Medulla oblongata (tissue), 1 donor: ENCODE results near the gene PARD3.

Experiments
- DNase-seq: peaks from one replicate; pipeline ENCODE4 v3.0.0-alpha.2; 2015; ENCODE audit errors: extremely low spot score

PARD3 gene

GRCh38 chr10:34256216-34256615, 558.9 kb downstream of the PARD3 start:
- no peak for DNase-seq

- no peak for DNase-seq
Observed at GRCh38 chr10:34255035-34255434, 560.1 kb downstream of the PARD3 start.

- DNase-seq: no peak
Observed at GRCh38 chr10:34254596-34254995, 560.5 kb downstream of the PARD3 start.

GRCh38 chr10:34252111-34252510, 563.0 kb downstream of the PARD3 start:
- DNase-seq: no peak

- DNase-seq: no peak
Observed at GRCh38 chr10:34251177-34251576, 563.9 kb downstream of the PARD3 start.

GRCh38 chr10:34250722-34251121, 564.4 kb downstream of the PARD3 start:
- no peak for DNase-seq

GRCh38 chr10:34249634-34250033, 565.5 kb downstream of the PARD3 start:
- DNase-seq: no peak

- no peak for DNase-seq
Observed at GRCh38 chr10:34247560-34247959, 567.5 kb downstream of the PARD3 start.

- no peak for DNase-seq
Observed at GRCh38 chr10:34244756-34245484, 570.2 kb downstream of the PARD3 start.

GRCh38 chr10:34241226-34242000, 573.7 kb downstream of the PARD3 start:
- DNase-seq: no peak

- no peak for DNase-seq
Observed at GRCh38 chr10:34240039-34240438, 575.1 kb downstream of the PARD3 start.

GRCh38 chr10:34237898-34238455, 577.1 kb downstream of the PARD3 start:
- DNase-seq: no peak

- no peak for DNase-seq
Observed at GRCh38 chr10:34236931-34237330, 578.2 kb downstream of the PARD3 start.

GRCh38 chr10:34235164-34235832, 579.8 kb downstream of the PARD3 start:
- DNase-seq: no peak

- no peak for DNase-seq
Observed at GRCh38 chr10:34232481-34232880, 582.6 kb downstream of the PARD3 start.

- peak; percentile 16 for DNase-seq
Observed at GRCh38 chr10:34231441-34232180, 583.5 kb downstream of the PARD3 start.

GRCh38 chr10:34229917-34230316, 585.2 kb downstream of the PARD3 start:
- DNase-seq: no peak

GRCh38 chr10:34228066-34228465, 587.0 kb downstream of the PARD3 start:
- DNase-seq: no peak

- DNase-seq: no peak
Observed at GRCh38 chr10:34224639-34225038, 590.5 kb downstream of the PARD3 start.

GRCh38 chr10:34223658-34224057, 591.4 kb downstream of the PARD3 start:
- no peak for DNase-seq

- no peak for DNase-seq
Observed at GRCh38 chr10:34222359-34222758, 592.7 kb downstream of the PARD3 start.
